ENCODE results near the gene SRP72.

The SRP72 gene

GRCh38 chr4:56544573-56545131, 77.2 kb downstream of the SRP72 start:
- peak; percentile 85 for DNase-seq
- H3K4me1 Mint-ChIP-seq = peaks cover 28% of the 10 kb centered on the region
- no peaks in the 10 kb centered on the region for H3K9me3 Mint-ChIP-seq
- peak overlapping the region; percentile 32 for H3K4me3 Mint-ChIP-seq
- H3K27me3 Mint-ChIP-seq = peaks cover 24% of the 10 kb centered on the region
- CTCF ChIA-PET = interaction anchor here (0.6 to 2.2 kb wide), 13 partner anchors 10 to 292 kb away, joined by 3 to 12 read pairs (median 4); partner anchors contain the start of gene AASDH
- H3K36me3 Mint-ChIP-seq = no peaks in the 10 kb centered on the region
- no peak overlapping the region for H3K27ac Mint-ChIP-seq

DNA sequence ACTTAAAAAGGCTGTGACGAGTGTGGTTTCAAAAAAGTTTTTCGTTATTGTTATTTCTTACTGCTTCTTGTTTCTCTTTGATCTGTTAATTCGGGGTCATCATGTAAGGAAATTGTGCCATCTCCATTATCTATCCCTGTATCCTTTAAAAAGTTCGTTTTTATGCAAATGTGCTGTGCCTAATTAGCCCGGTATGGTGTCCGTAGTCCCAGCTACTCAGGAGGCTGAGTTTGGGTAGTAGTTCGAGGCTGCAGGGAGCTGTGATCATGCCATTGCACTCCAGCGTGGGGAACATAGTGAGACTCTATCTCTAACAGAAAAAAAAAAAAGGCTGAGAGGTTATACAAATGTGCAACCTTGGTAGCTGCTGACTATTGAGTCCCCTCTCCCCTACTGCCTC, 83.2 kb downstream of the SRP72 start:
- no peak overlapping the region for H3K27ac Mint-ChIP-seq
- no peak overlapping the region for H3K4me3 Mint-ChIP-seq
- peaks cover 13% of the 10 kb centered on the region for H3K4me1 Mint-ChIP-seq
- no peaks in the 10 kb centered on the region for H3K9me3 Mint-ChIP-seq
- peaks cover 3% of the 10 kb centered on the region for H3K27me3 Mint-ChIP-seq
- CTCF ChIA-PET = no interaction called here
- H3K36me3 Mint-ChIP-seq = no peaks in the 10 kb centered on the region
- no peak for DNase-seq

DNA sequence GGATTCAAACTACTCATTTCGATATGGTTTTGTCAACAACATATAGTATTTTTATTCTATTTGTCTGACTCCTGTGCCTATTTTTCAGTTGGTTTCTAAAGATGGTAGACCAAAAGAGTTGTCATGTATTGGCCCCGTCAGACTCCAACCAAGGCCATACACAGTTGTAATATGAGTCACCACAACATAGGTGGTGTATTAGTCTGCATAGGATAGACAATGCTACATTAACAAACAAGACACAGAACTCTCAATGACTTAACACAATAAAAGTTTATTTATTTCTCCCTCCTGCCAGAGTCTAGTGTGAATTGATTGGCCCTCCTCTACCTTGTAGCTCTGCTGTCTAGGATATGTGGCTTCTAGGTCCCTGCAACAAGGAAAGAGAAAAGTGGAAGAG, 84.1 kb downstream of the SRP72 start:
- Mint-ChIP-seq H3K4me3 (no peak overlapping the region), H3K27ac (no peak overlapping the region), H3K9me3 (no peaks in the 10 kb centered on the region), H3K27me3 (no peaks in the 10 kb centered on the region), H3K4me1 (peaks cover 13% of the 10 kb centered on the region), H3K36me3 (no peaks in the 10 kb centered on the region)
- no peak for DNase-seq
- CTCF ChIA-PET = no interaction called here

DNA sequence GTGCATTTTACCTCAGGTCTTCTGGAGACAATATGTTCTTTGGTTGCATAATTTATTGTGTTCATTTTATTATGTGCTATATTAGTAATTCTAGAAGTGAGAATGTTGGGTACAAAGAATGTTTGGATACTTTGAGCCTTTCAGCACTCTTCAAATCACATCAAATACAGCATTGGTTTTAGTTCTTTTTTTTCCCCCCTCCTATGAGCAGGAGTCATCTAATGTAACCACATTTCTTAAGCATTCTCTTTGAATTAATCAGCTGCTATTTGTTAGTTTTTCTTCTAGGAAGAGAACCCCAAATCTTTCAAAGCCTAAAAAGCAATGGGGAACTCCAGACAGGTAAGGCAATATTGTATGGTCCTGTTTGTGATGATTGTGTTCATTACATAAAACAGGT, 84.9 kb downstream of the SRP72 start:
- H3K4me3 Mint-ChIP-seq = no peak overlapping the region
- no peaks in the 10 kb centered on the region for H3K27me3 Mint-ChIP-seq
- H3K4me1 Mint-ChIP-seq = peaks cover 13% of the 10 kb centered on the region
- CTCF ChIA-PET = no interaction called here
- no peaks in the 10 kb centered on the region for H3K36me3 Mint-ChIP-seq
- no peak overlapping the region for H3K27ac Mint-ChIP-seq
- H3K9me3 Mint-ChIP-seq = no peaks in the 10 kb centered on the region
- no peak for DNase-seq
